ENCODE results near the gene CTIF. TPM values are rescaled to one million over a fixed set of nuclear protein-coding genes. Genes with fewer than 3 reads are reported as not detected.
A peak's percentile ranks its signal among the peaks of the same experiment; 100 is the strongest.

CTIF gene
- total RNA-seq, 1 donor from 2014 or later, result 26.4 TPM

GRCh38 chr18:48533340-48534070 is 5.3 kb upstream of the CTIF start:
- TF ChIP-seq, protein P1, sequence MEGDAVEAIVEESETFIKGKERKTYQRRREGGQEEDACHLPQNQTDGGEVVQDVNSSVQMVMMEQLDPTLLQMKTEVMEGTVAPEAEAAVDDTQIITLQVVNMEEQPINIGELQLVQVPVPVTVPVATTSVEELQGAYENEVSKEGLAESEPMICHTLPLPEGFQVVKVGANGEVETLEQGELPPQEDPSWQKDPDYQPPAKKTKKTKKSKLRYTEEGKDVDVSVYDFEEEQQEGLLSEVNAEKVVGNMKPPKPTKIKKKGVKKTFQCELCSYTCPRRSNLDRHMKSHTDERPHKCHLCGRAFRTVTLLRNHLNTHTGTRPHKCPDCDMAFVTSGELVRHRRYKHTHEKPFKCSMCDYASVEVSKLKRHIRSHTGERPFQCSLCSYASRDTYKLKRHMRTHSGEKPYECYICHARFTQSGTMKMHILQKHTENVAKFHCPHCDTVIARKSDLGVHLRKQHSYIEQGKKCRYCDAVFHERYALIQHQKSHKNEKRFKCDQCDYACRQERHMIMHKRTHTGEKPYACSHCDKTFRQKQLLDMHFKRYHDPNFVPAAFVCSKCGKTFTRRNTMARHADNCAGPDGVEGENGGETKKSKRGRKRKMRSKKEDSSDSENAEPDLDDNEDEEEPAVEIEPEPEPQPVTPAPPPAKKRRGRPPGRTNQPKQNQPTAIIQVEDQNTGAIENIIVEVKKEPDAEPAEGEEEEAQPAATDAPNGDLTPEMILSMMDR (IDR thresholded peaks at IDR 0.05; ENCODE audit: unreplicated experiment), result no peak
- peaks cover 8% of the 10 kb centered on the region for H3K27me3 Mint-ChIP-seq
- no peaks in the 10 kb centered on the region for H3K9me3 Mint-ChIP-seq (ENCODE audit: low read depth)
- H3K4me3 Mint-ChIP-seq (ENCODE audit: low read depth), result no peak overlapping the region
- no peak overlapping the region for H3K27ac Mint-ChIP-seq
- no peak for DNase-seq (ENCODE audit: low spot score, unreplicated experiment)
- H3K36me3 Mint-ChIP-seq (ENCODE audit: insufficient read depth), result no peaks in the 10 kb centered on the region
- H3K4me1 Mint-ChIP-seq (ENCODE audit: low read depth), result peaks cover 3% of the 10 kb centered on the region

GRCh38 chr18:48534364-48534763 is 4.5 kb upstream of the CTIF start:
- H3K36me3 Mint-ChIP-seq (ENCODE audit: insufficient read depth), result no peaks in the 10 kb centered on the region
- peaks cover 3% of the 10 kb centered on the region for H3K4me1 Mint-ChIP-seq (ENCODE audit: low read depth)
- no peak for DNase-seq (ENCODE audit: low spot score, unreplicated experiment)
- no peak overlapping the region for H3K4me3 Mint-ChIP-seq (ENCODE audit: low read depth)
- peaks cover 8% of the 10 kb centered on the region for H3K27me3 Mint-ChIP-seq
- no peak overlapping the region for H3K27ac Mint-ChIP-seq
- TF ChIP-seq, protein P1 (IDR thresholded peaks at IDR 0.05; ENCODE audit: unreplicated experiment), result no peak
- no peaks in the 10 kb centered on the region for H3K9me3 Mint-ChIP-seq (ENCODE audit: low read depth)

GRCh38 chr18:48535956-48536355 is 2.9 kb upstream of the CTIF start:
- Mint-ChIP-seq H3K4me3 (ENCODE audit: low read depth) (no peak overlapping the region), H3K36me3 (ENCODE audit: insufficient read depth) (no peaks in the 10 kb centered on the region), H3K4me1 (ENCODE audit: low read depth) (peaks cover 3% of the 10 kb centered on the region)

GRCh38 chr18:48536516-48536915 is 2.3 kb upstream of the CTIF start:
- DNase-seq (ENCODE audit: low spot score, unreplicated experiment), result no peak
- Mint-ChIP-seq H3K4me1 (ENCODE audit: low read depth) (peaks cover 6% of the 10 kb centered on the region), H3K27me3 (peaks cover 8% of the 10 kb centered on the region), H3K4me3 (ENCODE audit: low read depth) (no peak overlapping the region), H3K27ac (no peak overlapping the region), H3K9me3 (ENCODE audit: low read depth) (no peaks in the 10 kb centered on the region), H3K36me3 (ENCODE audit: insufficient read depth) (no peaks in the 10 kb centered on the region)
- TF ChIP-seq, protein P1 (IDR thresholded peaks at IDR 0.05; ENCODE audit: unreplicated experiment), result no peak

More at GRCh38 chr18:48535956-48536355, 2.9 kb upstream of the CTIF start:
- peaks cover 8% of the 10 kb centered on the region for H3K27me3 Mint-ChIP-seq
- DNase-seq (ENCODE audit: low spot score, unreplicated experiment), result no peak
- no peaks in the 10 kb centered on the region for H3K9me3 Mint-ChIP-seq (ENCODE audit: low read depth)
- TF ChIP-seq, protein P1 (IDR thresholded peaks at IDR 0.05; ENCODE audit: unreplicated experiment), result no peak
- no peak overlapping the region for H3K27ac Mint-ChIP-seq

DNA sequence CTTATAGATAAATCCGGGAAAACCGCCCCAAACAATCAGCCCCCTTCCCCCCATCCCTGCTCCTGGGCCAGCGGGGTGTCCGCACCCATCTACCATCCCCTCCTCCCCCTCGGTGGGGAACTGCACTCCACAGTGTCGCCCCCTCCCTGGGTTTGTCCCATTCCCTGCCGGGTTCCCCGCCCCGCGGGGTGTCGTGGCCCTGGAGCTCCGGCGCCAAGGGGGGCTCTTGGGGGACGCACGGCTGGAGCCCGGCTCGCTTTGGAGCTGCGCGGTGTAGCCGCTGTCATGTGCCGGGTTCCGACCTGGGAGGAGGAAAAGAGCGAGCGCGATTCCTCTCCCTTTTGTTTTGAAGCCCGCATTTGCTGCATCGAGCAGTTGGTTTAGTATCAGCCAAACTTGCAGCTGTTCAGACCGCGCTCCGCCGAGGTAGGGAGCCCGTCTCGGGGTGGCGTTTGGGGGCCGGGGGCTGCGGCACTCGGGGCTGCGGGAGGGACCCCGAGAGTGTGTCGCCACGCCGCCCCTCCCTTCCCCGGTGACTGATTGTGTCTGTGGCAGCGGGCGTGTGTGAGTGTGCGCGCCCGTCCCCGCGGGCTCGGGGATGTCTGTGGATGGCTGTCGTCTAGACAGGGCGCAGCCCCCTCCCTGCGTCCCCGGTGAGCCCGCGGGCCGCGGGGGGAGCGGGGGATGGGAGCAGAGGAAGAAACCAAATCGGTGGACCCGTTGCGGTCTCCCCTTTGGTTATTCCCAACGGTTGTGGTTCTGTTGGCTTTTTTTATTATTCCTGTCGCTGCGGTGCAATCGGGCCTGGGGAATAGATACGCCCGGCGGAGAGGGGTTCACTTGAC is 797 bp downstream of the CTIF start:
- Mint-ChIP-seq H3K4me3 (ENCODE audit: low read depth) (peak overlapping the region; percentile 82), H3K4me1 (ENCODE audit: low read depth) (peaks cover 20% of the 10 kb centered on the region), H3K27me3 (peaks cover 17% of the 10 kb centered on the region), H3K9me3 (ENCODE audit: low read depth) (no peaks in the 10 kb centered on the region), H3K36me3 (ENCODE audit: insufficient read depth) (no peaks in the 10 kb centered on the region), H3K27ac (peak overlapping the region; percentile 84)
- TF ChIP-seq, protein P1 (IDR thresholded peaks at IDR 0.05; ENCODE audit: unreplicated experiment), result no peak
- peak; percentile 32 for DNase-seq (ENCODE audit: low spot score, unreplicated experiment)
